ENCODE measurements around the gene TLCD5. TPM values are rescaled to one million over a fixed set of nuclear protein-coding genes. Genes with fewer than 3 reads are reported as not detected.

The TLCD5 gene
- total and polyA plus RNA-seq, 9 donors: 4.0 to 13.2 (median 8.2) TPM

GRCh38 chr11:120329556-120329955 is 4.5 kb downstream of the TLCD5 start:
- Histone ChIP-seq H3K4me3 (no peak overlapping the region), H3K9me3 (no peaks in the 10 kb centered on the region), H3K4me1 (ENCODE audit: insufficient read depth) (peaks cover 8% of the 10 kb centered on the region), H3K36me3 (no peaks in the 10 kb centered on the region), H3K27ac (no peak overlapping the region), H3K27me3 (no peaks in the 10 kb centered on the region)
- DNase-seq: no peak
- intact Hi-C loops (cut with DNase I): no loop called here
- 84 to 88% (median 84%) methylated on average over 3 of the region's 3 CpGs for WGBS, 3 donors
- TF ChIP-seq, protein P1, sequence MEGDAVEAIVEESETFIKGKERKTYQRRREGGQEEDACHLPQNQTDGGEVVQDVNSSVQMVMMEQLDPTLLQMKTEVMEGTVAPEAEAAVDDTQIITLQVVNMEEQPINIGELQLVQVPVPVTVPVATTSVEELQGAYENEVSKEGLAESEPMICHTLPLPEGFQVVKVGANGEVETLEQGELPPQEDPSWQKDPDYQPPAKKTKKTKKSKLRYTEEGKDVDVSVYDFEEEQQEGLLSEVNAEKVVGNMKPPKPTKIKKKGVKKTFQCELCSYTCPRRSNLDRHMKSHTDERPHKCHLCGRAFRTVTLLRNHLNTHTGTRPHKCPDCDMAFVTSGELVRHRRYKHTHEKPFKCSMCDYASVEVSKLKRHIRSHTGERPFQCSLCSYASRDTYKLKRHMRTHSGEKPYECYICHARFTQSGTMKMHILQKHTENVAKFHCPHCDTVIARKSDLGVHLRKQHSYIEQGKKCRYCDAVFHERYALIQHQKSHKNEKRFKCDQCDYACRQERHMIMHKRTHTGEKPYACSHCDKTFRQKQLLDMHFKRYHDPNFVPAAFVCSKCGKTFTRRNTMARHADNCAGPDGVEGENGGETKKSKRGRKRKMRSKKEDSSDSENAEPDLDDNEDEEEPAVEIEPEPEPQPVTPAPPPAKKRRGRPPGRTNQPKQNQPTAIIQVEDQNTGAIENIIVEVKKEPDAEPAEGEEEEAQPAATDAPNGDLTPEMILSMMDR (IDR thresholded peaks at IDR 0.05): no peak
- TF ChIP-seq POLR2A (IDR thresholded peaks at IDR 0.05) (no peak), EP300 (IDR thresholded peaks at IDR 0.05) (no peak)

DNA sequence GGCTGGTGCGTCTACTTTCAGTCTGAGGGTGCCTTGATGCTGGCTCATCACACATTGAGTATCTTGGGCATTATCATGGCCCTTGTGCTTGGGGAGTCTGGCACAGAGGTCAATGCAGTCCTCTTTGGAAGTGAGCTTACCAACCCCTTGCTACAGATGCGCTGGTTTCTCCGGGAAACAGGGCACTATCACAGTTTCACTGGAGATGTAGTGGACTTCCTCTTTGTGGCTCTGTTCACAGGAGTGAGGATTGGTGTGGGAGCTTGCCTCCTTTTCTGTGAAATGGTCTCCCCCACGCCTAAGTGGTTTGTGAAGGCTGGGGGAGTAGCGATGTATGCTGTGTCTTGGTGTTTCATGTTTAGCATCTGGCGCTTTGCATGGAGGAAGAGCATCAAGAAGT is 4.9 kb downstream of the TLCD5 start:
- no peak overlapping the region for H3K4me3 ChIP-seq
- WGBS, 3 donors: 93% methylated on average over 6 of the region's 6 CpGs
- no peak overlapping the region for H3K27ac ChIP-seq
- peaks cover 8% of the 10 kb centered on the region for H3K4me1 ChIP-seq (ENCODE audit: insufficient read depth)
- no peaks in the 10 kb centered on the region for H3K9me3 ChIP-seq
- intact Hi-C loops (cut with DNase I): loop anchor here in 3 of 4 donors (10.0 kb wide), 1 partner anchor 105 kb away; no protein-coding TSS in a partner anchor
- DNase-seq: no peak
- no peaks in the 10 kb centered on the region for H3K27me3 ChIP-seq
- TF ChIP-seq, protein P1 (IDR thresholded peaks at IDR 0.05): no peak
- TF ChIP-seq POLR2A (IDR thresholded peaks at IDR 0.05): no peak
- TF ChIP-seq EP300 (IDR thresholded peaks at IDR 0.05): no peak
- H3K36me3 ChIP-seq: no peaks in the 10 kb centered on the region

DNA sequence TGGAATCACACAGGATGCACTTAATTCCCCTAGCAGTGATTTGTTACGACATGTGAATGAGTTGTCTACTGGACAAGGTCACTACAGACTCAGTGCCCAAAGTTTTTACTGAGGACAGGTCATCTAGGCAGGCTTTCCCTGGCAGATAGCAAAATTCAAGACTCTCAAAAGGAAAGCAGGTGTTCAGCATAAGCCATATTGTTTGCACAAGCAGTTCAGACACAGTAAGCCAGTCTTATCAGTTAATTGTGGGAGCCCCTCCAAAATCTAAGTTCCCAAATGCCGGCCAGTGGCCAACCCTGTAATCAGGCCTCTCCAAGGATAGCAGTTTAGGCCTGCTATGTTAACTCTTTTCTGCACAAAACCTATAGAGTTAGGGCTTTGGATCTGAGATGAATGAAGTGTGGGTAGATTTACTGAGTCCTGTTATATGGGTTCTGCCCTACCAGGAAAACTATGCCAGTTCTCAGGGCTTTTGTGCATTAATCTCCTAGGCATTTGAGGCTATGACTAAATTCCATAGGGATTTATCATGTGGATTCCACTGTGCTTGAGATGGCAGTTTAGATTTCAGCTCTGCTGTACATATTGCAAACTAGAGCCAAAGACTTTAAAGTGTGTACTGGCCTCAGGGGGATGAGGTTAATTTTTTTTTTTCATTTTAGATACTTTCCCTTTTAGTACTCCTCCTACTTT is 6.3 kb downstream of the TLCD5 start:
- TF ChIP-seq POLR2A (IDR thresholded peaks at IDR 0.05): no peak
- no peak for TF ChIP-seq EP300 (IDR thresholded peaks at IDR 0.05)
- TF ChIP-seq, protein P1 (IDR thresholded peaks at IDR 0.05): no peak
- no peaks in the 10 kb centered on the region for H3K27me3 ChIP-seq
- WGBS, 3 donors: 11 to 17% (median 15%) methylated on average over 2 of the region's 2 CpGs
- H3K36me3 ChIP-seq: no peaks in the 10 kb centered on the region
- peaks cover 7% of the 10 kb centered on the region for H3K4me1 ChIP-seq (ENCODE audit: insufficient read depth)
- H3K27ac ChIP-seq: peak overlapping the region in 1 of 2 donors; percentile 12
- no peaks in the 10 kb centered on the region for H3K9me3 ChIP-seq
- intact Hi-C loops (cut with DNase I): loop anchor here in 3 of 4 donors (10.0 kb wide), 1 partner anchor 103 kb away; no protein-coding TSS in a partner anchor
- DNase-seq: peak in 3 of 5 donors; percentile 35 to 58 (median 45)
- H3K4me3 ChIP-seq: no peak overlapping the region

GRCh38 chr11:120332822-120333716 is 8.0 kb downstream of the TLCD5 start:
- WGBS, 3 donors: 79 to 88% (median 79%) methylated on average over 5 of the region's 5 CpGs
- intact Hi-C loops (cut with DNase I): loop anchor here in 3 of 4 donors (10.0 kb wide), 1 partner anchor 102 kb away; no protein-coding TSS in a partner anchor
- H3K27ac ChIP-seq: no peak overlapping the region

More at GRCh38 chr11:120332822-120333716, 8.0 kb downstream of the TLCD5 start:
- Histone ChIP-seq H3K27me3 (no peaks in the 10 kb centered on the region), H3K4me1 (ENCODE audit: insufficient read depth) (peaks cover 5% of the 10 kb centered on the region), H3K4me3 (no peak overlapping the region), H3K36me3 (no peaks in the 10 kb centered on the region), H3K9me3 (no peaks in the 10 kb centered on the region)
- TF ChIP-seq POLR2A (IDR thresholded peaks at IDR 0.05): no peak
- TF ChIP-seq EP300 (IDR thresholded peaks at IDR 0.05): no peak
- TF ChIP-seq, protein P1 (IDR thresholded peaks at IDR 0.05): no peak
- no peak for DNase-seq
